PC-3 (cell line): ENCODE results near the gene EPHB1.

Experiments
- EZH2 ChIP-seq: fragments of 300-600 bp; sonication (generic); IDR thresholded peaks from one replicate; pipeline ENCODE4 v1.6.1; 2017; ENCODE audit warnings: antibody characterized with exemption, mild to moderate bottlenecking, low read length; ENCODE audit not compliant: unreplicated experiment
- EZH2phosphoT487 ChIP-seq: fragments of 300-600 bp; sonication (generic); IDR thresholded peaks from 2 replicates; pipeline ENCODE4 v1.6.1; 2018; ENCODE audit warnings: mild to moderate bottlenecking, antibody characterized with exemption, low read length, borderline replicate concordance
- TF ChIP-seq, protein P1 (sequence below): fragments of 300-600 bp; sonication (generic); conservative IDR thresholded peaks from 2 replicates; pipeline ENCODE4 v1.5.1; 2017; ENCODE audit warnings: antibody characterized with exemption, low read depth, mild to moderate bottlenecking, low read length

DNA sequence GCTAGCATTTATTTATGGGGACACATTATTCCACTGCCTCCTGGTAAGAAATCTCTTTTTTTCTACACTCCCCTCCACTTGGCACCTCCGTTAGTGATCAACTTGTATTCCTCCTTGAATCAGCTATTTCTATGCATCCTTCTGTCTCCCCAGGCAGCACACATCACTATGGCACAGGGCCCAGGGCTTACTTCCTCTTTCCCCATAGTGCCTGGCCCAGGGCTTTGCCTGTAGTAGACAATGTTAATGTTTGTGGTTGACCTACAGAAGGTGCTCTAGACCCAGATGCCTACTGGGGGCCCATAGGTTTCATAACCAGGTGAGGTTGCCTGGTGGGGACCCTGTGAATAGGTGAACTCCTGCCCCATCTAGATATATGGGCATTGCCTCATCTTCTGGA lies 44.9 kb downstream of the EPHB1 start:
- TF ChIP-seq EZH2phosphoT487, result no peak
- no peak for TF ChIP-seq EZH2
- TF ChIP-seq, protein P1, sequence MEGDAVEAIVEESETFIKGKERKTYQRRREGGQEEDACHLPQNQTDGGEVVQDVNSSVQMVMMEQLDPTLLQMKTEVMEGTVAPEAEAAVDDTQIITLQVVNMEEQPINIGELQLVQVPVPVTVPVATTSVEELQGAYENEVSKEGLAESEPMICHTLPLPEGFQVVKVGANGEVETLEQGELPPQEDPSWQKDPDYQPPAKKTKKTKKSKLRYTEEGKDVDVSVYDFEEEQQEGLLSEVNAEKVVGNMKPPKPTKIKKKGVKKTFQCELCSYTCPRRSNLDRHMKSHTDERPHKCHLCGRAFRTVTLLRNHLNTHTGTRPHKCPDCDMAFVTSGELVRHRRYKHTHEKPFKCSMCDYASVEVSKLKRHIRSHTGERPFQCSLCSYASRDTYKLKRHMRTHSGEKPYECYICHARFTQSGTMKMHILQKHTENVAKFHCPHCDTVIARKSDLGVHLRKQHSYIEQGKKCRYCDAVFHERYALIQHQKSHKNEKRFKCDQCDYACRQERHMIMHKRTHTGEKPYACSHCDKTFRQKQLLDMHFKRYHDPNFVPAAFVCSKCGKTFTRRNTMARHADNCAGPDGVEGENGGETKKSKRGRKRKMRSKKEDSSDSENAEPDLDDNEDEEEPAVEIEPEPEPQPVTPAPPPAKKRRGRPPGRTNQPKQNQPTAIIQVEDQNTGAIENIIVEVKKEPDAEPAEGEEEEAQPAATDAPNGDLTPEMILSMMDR, result no peak
